GM13977 (cell line): ENCODE results near the gene DGKD.
A peak's percentile ranks its signal among the peaks of the same experiment; 100 is the strongest.

Source experiments
- DNase-seq: peaks from one replicate; pipeline ENCODE4 v3.0.0; 2012; ENCODE audit warnings: low spot score
- in situ Hi-C: fragments of 300-500 bp; cut with MboI; formaldehyde crosslinking; loops from one replicate; pipeline ENCODE4 v1.12.0; 2022; ENCODE audit warnings: low sequenced_read_pairs, low pct_unique_long_range_greater_than_20kb, mixed read lengths, inconsistent platforms; ENCODE audit not compliant: unreplicated experiment
- TF ChIP-seq, protein P1 (sequence below): IDR thresholded peaks from 2 replicates; pipeline ENCODE4 v1.5.1; 2012; ENCODE audit warnings: mild to moderate bottlenecking, control low read depth; ENCODE audit not compliant: insufficient read depth; ENCODE audit errors: extremely low read depth, missing control alignments

DGKD gene

DNA sequence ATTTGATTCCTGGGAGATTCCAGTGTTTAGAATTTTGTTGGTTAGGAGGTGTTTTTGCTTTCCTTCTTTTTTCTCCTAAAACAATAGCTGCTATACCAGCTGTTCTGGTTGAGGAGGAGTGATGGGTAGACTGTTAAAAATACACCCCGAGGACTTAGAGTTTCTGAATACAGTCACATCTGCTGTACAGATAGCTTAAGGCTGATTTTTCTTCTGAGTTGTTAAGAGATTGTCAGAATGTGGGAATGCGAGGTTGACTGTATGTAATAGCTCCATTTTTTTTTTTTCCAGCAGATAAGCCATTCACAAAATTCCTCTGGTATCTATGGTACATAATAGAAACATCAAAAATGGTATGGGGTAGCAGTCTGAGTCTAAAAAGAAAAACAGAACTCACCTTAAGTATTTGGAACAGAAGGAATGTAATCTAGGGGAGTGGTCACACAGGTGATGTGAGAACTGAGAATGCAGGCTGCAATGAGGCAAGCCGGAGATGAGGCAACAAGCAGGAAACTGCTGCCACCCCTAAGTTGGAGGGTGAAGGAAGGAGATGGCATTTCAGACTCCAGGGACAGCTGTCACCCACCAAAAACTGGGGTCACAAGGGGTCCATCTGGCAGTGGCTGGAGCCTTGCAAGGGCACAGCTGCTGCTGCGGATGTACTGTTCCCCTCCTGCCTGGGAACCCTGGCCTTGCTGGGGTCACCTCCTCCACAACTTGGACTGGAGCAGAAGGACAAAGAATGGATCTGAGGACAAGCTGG, 2.4 kb downstream of the DGKD start:
- TF ChIP-seq, protein P1, sequence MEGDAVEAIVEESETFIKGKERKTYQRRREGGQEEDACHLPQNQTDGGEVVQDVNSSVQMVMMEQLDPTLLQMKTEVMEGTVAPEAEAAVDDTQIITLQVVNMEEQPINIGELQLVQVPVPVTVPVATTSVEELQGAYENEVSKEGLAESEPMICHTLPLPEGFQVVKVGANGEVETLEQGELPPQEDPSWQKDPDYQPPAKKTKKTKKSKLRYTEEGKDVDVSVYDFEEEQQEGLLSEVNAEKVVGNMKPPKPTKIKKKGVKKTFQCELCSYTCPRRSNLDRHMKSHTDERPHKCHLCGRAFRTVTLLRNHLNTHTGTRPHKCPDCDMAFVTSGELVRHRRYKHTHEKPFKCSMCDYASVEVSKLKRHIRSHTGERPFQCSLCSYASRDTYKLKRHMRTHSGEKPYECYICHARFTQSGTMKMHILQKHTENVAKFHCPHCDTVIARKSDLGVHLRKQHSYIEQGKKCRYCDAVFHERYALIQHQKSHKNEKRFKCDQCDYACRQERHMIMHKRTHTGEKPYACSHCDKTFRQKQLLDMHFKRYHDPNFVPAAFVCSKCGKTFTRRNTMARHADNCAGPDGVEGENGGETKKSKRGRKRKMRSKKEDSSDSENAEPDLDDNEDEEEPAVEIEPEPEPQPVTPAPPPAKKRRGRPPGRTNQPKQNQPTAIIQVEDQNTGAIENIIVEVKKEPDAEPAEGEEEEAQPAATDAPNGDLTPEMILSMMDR, result no peak
- DNase-seq, result peak; percentile 22
- in situ Hi-C loops, result no loop called here

GRCh38 chr2:233358335-233358734, 4.0 kb downstream of the DGKD start:
- in situ Hi-C loops, result no loop called here
- DNase-seq, result peak; percentile 33
- TF ChIP-seq, protein P1, result no peak

- in situ Hi-C loops, result no loop called here
- TF ChIP-seq, protein P1, result no peak
- DNase-seq, result no peak
These were observed 4.7 kb downstream of the DGKD start for GRCh38 chr2:233358947-233359346.

DNA sequence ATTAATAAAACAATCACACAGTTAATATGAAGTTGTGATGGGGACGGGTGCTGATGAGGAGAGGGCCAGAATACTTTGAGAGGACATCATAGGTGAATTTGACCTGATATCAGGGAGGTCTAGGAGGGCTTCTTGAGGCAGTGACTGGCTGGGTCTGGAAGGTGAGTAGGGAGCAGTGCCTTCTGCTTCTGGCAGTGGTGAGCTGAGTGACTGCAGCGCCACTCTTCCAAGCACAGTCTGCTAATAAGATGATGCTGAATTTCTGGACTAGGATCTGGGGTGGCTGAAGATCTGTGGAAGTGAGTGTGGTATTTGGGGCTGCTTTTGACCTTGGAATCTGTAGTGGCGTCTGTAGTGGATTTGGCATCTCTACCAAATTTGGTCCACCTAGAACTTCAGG, 5.5 kb downstream of the DGKD start:
- in situ Hi-C loops, result no loop called here
- no peak for DNase-seq
- TF ChIP-seq, protein P1, result no peak

DNA sequence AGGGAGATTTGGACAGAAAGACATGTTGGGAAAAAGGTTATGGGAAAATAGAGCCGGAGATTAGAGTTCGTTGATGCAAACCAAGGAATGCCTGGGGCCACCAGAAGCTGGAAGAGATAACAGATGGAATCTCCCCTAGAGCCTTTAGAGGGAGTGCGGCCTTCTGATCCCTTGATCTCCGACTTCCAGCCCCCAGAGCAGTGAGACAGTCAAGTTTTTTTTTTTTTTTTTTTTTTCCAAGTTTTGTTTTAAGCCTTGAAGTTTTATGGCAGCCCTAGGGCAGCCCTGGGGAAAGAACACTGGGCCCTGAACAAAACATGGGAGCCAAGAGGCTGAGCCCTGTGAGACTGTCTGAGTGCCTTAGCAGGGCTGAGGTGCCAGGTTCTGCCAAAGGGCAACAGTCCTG, 6.5 kb downstream of the DGKD start:
- TF ChIP-seq, protein P1, result no peak
- DNase-seq, result no peak
- in situ Hi-C loops, result no loop called here

- no peak for DNase-seq
- in situ Hi-C loops, result no loop called here
- TF ChIP-seq, protein P1, result no peak
These were observed 7.0 kb downstream of the DGKD start for GRCh38 chr2:233361297-233361696.
